Colonic mucosa (tissue), 4 donors: ENCODE measurements around the gene CPA4. TPM values are rescaled to one million over a fixed set of nuclear protein-coding genes. Genes with fewer than 3 reads are reported as not detected.
A peak's percentile ranks its signal among the peaks of the same experiment; 100 is the strongest.

Experiments
- DNase-seq: peaks from one replicate; pipeline ENCODE4 v3.0.0-alpha.2; 2020
- H3K27ac ChIP-seq: fragments of 200-600 bp; one replicate; pipeline ENCODE4 v1.8.0; 2021
- H3K27me3 ChIP-seq: fragments of 200-600 bp; one replicate; pipeline ENCODE4 v1.8.0; 2021
- H3K36me3 ChIP-seq: fragments of 200-600 bp; one replicate; pipeline ENCODE4 v1.8.0; 2021
- H3K4me1 ChIP-seq: fragments of 200-600 bp; one replicate; pipeline ENCODE4 v1.8.0; 2021; ENCODE audit warnings: mild to moderate bottlenecking
- H3K4me3 ChIP-seq: fragments of 200-600 bp; one replicate; pipeline ENCODE4 v1.8.0; 2021
- H3K9ac ChIP-seq, 2 donors: one replicate each; pipeline ENCODE4 v1.7.0; 2013; ENCODE audit warnings: control low read depth in 2 of 2, low read depth in 2 of 2, low read length in 2 of 2
- H3K9me3 ChIP-seq: fragments of 200-600 bp; one replicate; pipeline ENCODE4 v1.8.0; 2021
- CTCF ChIP-seq: fragments of 200-600 bp; IDR thresholded peaks from one replicate; pipeline ENCODE4 v1.8.0; 2022; ENCODE audit warnings: antibody characterized with exemption, mild to moderate bottlenecking
- intact Hi-C: fragments of 100-400 bp; cut with DNase I; formaldehyde crosslinking; loops from one replicate; pipeline ENCODE4 v1.14.1; 2022
- total RNA-seq, 2 donors: library from RNA; stranded (reverse); fragmentation: NEBNext Ultra II Directional in 1 of 2; extraction: Animal tissue kit (Norgen Biotek cat#: 25700) in 1 of 2; gene quantifications; one replicate each; pipeline ENCODE4 v1.2.1, GENCODE V29; 2021
- donor health status: healthy.
- donor health status: DM: no; HTN: no; CAD: no.
- donor health status: DM: no; HTN: no; CAD: no.

The CPA4 gene
- total RNA-seq, 2 donors from 2014 or later: not detected

GRCh38 chr7:130352194-130353074 lies 59.5 kb downstream of the CPA4 start:
- H3K27me3 ChIP-seq: no peaks in the 10 kb centered on the region
- H3K9me3 ChIP-seq: no peaks in the 10 kb centered on the region
- intact Hi-C loops: no loop called here
- H3K4me3 ChIP-seq: no peak overlapping the region
- H3K27ac ChIP-seq: peak overlapping the region; percentile 40
- no peaks in the 10 kb centered on the region for H3K4me1 ChIP-seq
- TF ChIP-seq CTCF: no peak
- no peak for DNase-seq
- H3K9ac ChIP-seq: no peak overlapping the region
- no peaks in the 10 kb centered on the region for H3K36me3 ChIP-seq

- Histone ChIP-seq H3K36me3 (no peaks in the 10 kb centered on the region), H3K4me1 (no peaks in the 10 kb centered on the region), H3K9ac (no peak overlapping the region), H3K4me3 (no peak overlapping the region), H3K27ac (peak overlapping the region; percentile 40), H3K9me3 (no peaks in the 10 kb centered on the region), H3K27me3 (no peaks in the 10 kb centered on the region)
- TF ChIP-seq CTCF: no peak
- intact Hi-C loops: no loop called here
- DNase-seq: no peak
Observed at GRCh38 chr7:130353196-130353595, 60.2 kb downstream of the CPA4 start.

GRCh38 chr7:130356121-130356875 lies 63.3 kb downstream of the CPA4 start:
- Histone ChIP-seq H3K4me3 (no peak overlapping the region), H3K9ac (no peak overlapping the region), H3K27me3 (no peaks in the 10 kb centered on the region), H3K27ac (peak overlapping the region; percentile 60), H3K36me3 (no peaks in the 10 kb centered on the region), H3K4me1 (no peaks in the 10 kb centered on the region), H3K9me3 (no peaks in the 10 kb centered on the region)
- TF ChIP-seq CTCF: no peak
- no peak for DNase-seq
- intact Hi-C loops: no loop called here

- Histone ChIP-seq H3K27ac (peak overlapping the region; percentile 60), H3K36me3 (no peaks in the 10 kb centered on the region), H3K4me3 (no peak overlapping the region), H3K9me3 (no peaks in the 10 kb centered on the region), H3K9ac (no peak overlapping the region), H3K27me3 (no peaks in the 10 kb centered on the region), H3K4me1 (no peaks in the 10 kb centered on the region)
- no peak for TF ChIP-seq CTCF
- intact Hi-C loops: no loop called here
- no peak for DNase-seq
Observed at GRCh38 chr7:130356876-130357611, 64.1 kb downstream of the CPA4 start.

- no peaks in the 10 kb centered on the region for H3K4me1 ChIP-seq
- H3K4me3 ChIP-seq: no peak overlapping the region
- no peaks in the 10 kb centered on the region for H3K27me3 ChIP-seq
- no peaks in the 10 kb centered on the region for H3K36me3 ChIP-seq
- DNase-seq: no peak
- no peak for TF ChIP-seq CTCF
- H3K9me3 ChIP-seq: no peaks in the 10 kb centered on the region
- intact Hi-C loops: no loop called here
- H3K27ac ChIP-seq: no peak overlapping the region
- no peak overlapping the region for H3K9ac ChIP-seq
Observed at GRCh38 chr7:130358471-130358870, 65.5 kb downstream of the CPA4 start.
